Erythroblast (primary cell): Measurements from ENCODE around the gene ABAT.

ENCODE experiments used
- GATA1 ChIP-seq: IDR thresholded peaks from 2 replicates; pipeline ENCODE4 v1.6.1; 2011; ENCODE audit warnings: low read depth, mild to moderate bottlenecking, control low read depth, low read length, moderate library complexity
- POLR2A ChIP-seq: IDR thresholded peaks from 2 replicates; pipeline ENCODE4 v1.6.1; 2011; ENCODE audit warnings: mild to moderate bottlenecking, low read length

GRCh38 chr16:8733849-8734540 lies 59.6 kb downstream of the ABAT start:
- no peak for TF ChIP-seq POLR2A
- no peak for TF ChIP-seq GATA1
